MM.1S (cell line): ENCODE results near the gene DDX51.

Source experiments
- CTCF ChIP-seq: fragments of 300-600 bp; sonication (generic); IDR thresholded peaks from 2 replicates; pipeline ENCODE4 v1.5.1; 2016; ENCODE audit warnings: antibody characterized with exemption, low read length, mixed read lengths
- EZH2phosphoT487 ChIP-seq: fragments of 300-600 bp; sonication (generic); IDR thresholded peaks from 2 replicates; pipeline ENCODE4 v1.6.1; 2018; ENCODE audit warnings: antibody characterized with exemption, low read length

- TF ChIP-seq CTCF (no peak), EZH2phosphoT487 (no peak)
These were observed 36.8 kb upstream of the DDX51 start for GRCh38 chr12:132180648-132181546.
